ENCODE measurements around the gene SLC25A5. TPM values are rescaled to one million over a fixed set of nuclear protein-coding genes. Genes with fewer than 3 reads are reported as not detected.
"Not testable (repeated sequence)": the region's sequence is repeated elsewhere in the genome, so short reads cannot be mapped to it uniquely, and the experiment has no call there.

SLC25A5 gene
- total RNA-seq (2014; rRNA removed; shearing (Covaris generic)), result 127 and 170 TPM in 2 replicates

DNA sequence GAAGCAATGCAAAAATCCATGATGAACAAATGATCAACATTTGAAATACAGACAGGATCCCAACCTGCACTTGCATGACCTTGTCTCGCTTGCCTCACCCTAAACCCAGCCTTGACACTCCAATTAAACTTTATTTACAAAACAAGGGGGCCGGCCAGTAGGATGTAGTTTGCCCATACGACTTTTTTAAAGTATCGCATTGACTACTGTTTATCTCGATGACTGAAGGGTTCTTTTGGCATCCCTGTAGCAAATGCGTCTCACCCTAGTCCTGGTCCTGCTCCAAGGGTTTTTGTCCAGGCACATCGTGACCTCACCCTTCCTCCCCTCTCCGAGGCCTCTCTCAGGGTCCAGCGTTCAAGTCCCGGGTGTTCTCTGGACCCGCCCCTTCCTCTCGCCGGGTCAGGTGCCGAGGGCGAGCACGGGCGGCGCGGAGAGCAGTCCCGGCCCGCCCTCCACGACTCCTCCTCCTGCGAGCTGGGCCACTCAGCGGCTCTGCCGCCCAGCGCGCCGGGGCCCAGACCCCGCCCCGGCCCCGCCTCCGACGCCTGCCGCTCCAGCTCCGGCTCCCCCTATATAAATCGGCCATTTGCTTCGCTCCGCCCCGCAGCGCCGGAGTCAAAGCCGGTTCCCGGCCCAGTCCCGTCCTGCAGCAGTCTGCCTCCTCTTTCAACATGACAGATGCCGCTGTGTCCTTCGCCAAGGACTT lies at the start of gene SLC25A5:
Gene SLC25A5, plus strand, starts transcription at position 603 of the 709 bp plus-strand sequence. Its CDS starts 72 bp downstream, at position 675.
- in situ Hi-C loops (cut with HindIII; ENCODE audit: low sequenced_read_pairs), result no loop called here
- DNase-seq (ENCODE audit: low spot score), result peak; percentile 86

DNA sequence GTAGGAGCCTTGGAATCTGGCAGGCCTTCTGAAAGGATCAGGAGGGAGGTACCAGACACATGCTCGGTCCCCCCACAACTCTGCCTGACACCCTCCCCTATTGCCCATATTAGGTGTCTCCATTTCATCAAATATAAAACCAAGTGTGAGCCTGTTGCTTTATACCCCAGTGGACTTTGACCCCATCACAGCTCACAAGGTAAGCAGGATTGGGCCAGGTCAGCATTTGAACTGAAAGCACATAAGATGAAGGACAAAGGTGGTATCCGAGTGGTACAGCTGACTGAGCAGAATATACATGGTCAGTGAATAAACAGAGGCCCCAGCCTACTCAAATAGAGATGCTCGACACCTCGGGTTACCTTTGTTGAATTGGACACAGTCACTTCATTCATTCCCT lies 49.1 kb upstream of the SLC25A5 start:
- DNase-seq (ENCODE audit: low spot score), result no peak
- in situ Hi-C loops (cut with HindIII; ENCODE audit: low sequenced_read_pairs), result no loop called here

DNA sequence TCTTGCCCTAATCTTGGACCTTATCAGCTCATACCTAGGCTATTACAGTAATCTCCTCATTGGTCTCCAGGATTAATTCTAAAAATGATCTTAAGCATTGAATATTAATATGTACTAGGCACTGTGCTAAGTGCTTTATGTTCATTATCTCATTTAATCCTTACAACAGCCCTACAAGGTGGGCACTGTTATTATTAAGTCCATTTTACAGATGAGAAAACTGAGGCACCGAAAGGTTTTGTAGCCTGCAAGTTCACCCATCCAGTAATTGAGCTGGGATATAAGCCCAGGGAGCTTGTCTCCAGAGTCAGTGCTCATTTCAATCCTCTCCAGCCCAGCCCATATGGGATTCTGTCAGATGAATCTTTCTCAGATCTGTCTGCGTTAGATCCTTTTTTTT lies 48.3 kb upstream of the SLC25A5 start:
- DNase-seq (ENCODE audit: low spot score), result no peak
- in situ Hi-C loops (cut with HindIII; ENCODE audit: low sequenced_read_pairs), result no loop called here

DNA sequence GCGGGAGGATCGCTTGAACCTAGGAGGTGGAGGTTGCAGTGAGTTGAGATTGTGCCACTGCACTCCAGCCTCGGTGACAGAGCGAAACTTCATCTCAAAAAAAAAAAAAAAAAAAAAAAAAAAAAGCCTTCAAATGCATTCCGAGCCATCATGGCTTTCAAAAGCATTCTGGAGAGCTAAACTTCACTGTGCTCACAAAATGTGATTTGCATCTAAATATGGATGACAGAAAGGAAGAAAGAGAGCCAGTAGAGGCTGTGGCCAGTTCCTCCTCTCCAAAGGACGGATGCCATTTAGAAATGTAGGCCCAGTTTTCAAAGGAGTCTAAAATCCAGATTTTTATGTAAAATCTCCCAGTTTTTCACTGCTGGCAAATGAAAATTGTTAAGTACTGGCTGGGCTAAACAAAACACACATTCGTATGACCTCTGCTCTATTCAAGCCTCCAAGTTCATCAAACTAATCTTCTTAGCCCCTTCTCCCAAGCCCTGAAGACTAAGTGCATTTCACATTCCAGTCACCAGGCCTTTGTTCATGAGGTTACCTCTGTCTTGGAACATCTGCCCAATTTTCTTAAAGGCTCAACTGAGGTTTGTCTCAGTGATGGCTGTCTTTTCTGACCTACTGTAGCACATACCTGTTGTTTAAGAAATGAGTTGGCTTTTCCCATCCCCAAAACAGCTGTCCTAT lies 47.1 kb upstream of the SLC25A5 start:
- in situ Hi-C loops (cut with HindIII; ENCODE audit: low sequenced_read_pairs), result no loop called here
- DNase-seq (ENCODE audit: low spot score), result no peak

DNA sequence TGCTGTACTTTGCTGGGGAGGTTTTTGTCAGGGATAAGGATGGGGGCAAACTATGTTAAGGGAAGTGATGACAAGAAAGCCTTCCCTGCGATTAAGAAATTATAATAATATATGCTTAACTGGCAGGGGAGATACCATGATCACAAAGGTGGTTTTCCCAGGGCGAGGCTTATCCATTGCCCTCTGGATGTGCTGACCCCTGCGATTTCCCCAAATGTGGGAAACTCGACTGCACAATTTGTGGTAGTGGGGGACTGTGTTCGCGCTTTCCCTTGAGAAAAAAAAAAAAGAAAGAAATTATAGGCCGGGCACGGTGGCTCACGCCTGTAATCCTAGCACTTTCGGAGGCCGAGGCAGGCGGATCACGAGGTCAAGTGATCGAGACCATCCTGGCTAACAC lies 44.6 kb upstream of the SLC25A5 start:
- in situ Hi-C loops (cut with HindIII; ENCODE audit: low sequenced_read_pairs), result no loop called here
- no peak for DNase-seq (ENCODE audit: low spot score)

DNA sequence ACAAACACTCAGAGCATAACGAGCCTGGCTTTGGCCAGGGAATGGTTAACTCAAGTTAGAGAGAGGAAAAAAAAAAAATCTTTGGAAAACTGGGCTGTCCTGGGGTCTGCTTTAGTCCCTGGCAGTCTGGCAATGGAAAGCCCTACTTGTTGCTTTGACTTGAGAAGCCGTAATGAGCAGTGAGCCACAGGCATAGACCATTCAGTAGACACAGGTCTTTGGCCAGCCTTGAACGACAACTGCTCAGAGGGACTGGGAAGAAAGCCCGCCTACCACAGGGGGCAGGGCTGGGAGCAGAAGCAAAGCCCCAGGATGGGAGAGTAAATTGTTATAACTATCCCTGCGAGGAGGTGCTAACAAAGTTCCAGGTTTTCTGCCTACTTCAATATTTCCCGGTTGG lies 43.2 kb upstream of the SLC25A5 start:
- DNase-seq (ENCODE audit: low spot score), result no peak
- in situ Hi-C loops (cut with HindIII; ENCODE audit: low sequenced_read_pairs), result no loop called here

DNA sequence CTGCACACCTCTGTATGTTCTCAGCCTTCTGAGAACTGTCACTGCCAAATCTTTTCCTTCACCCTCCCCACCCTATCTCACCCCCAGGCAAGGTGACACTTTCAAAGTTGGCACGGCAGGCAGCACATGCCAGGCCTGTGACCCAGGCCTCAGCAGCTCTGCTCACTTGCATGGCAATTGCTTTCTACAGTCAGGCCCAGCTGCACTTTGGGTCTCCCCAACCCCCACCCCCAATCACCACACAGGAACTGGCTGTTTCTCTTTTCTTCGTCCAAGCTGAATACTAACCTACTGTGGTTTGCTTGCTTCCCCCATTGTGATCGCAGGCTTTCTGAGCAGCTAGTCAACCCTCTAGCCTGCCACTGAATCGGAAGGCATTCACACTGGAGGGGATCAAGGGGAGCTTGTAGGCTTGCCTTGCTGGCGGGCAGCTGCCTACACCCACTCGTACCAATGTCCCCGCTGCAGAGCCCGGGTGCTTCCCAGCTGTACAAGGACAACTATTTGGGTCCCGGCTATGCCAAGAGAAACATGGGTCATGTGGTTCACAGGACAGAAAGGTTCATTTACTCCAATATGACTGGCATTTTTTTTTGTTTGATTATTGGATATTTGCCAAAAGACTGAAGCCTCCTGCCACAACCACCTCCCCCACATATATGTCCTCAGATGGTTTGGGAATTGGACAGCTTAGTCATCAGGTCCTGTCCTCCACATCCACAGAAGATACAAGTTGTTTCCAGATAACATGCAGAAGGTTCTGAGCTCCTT lies 41.0 kb upstream of the SLC25A5 start:
- no peak for DNase-seq (ENCODE audit: low spot score)
- in situ Hi-C loops (cut with HindIII; ENCODE audit: low sequenced_read_pairs), result no loop called here

DNA sequence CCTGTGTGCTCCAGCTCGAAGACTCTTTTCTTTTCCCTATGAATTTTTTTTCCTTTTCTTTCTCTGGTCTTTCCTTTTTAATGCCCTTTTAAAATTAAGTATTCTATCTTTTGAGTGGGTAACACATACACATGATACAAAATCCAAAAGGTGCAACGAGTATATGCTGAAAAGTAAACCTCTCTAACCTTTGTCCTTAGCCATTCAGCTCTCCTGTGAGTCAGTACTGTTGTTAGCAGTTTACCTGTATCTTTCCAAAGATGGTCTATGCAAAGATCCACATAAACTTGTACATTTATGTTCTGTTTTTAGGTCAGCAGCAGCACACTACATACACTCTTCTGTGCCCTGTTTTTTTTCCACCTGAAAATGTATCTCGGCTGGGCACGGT lies 40.5 kb upstream of the SLC25A5 start:
- no peak for DNase-seq (ENCODE audit: low spot score)
- in situ Hi-C loops (cut with HindIII; ENCODE audit: low sequenced_read_pairs), result no loop called here

DNA sequence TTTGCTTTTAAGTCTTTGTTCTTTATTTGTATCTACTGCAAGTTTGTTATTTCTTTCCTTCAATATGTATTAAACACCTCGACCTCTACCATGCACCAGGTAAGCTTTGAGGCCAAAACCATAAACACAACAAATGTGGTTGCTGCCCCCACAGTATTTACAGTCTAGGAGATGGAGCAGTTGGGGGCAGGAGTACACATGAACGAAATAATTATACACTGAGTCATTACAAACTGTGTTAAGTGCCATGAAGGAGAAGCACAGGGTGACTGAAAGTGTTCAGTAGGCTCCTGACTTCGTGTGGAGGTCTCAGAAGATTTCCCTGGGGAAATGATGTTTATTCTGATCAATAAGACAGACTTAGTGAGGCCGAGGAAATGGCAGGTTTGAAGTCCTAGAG lies 38.8 kb upstream of the SLC25A5 start:
- in situ Hi-C loops (cut with HindIII; ENCODE audit: low sequenced_read_pairs), result no loop called here
- no peak for DNase-seq (ENCODE audit: low spot score)

DNA sequence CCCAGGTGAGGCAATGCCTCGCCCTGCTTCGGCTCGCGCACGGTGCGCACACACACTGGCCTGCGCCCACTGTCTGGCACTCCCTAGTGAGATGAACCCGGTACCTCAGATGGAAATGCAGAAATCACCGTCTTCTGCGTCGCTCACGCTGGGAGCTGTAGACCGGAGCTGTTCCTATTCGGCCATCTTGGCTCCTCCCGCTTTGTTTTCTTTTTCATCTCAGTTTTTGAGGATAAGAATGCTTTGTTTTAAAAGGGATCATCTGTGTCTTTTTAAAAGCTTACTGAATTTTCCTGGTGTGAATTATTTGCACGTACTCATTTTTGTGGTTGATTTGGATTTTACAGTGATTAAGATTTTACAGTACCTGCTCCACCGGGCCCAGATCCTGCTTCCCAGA lies 26.9 kb upstream of the SLC25A5 start:
- in situ Hi-C loops (cut with HindIII; ENCODE audit: low sequenced_read_pairs); DNase-seq (ENCODE audit: low spot score): not testable (repeated sequence)

DNA sequence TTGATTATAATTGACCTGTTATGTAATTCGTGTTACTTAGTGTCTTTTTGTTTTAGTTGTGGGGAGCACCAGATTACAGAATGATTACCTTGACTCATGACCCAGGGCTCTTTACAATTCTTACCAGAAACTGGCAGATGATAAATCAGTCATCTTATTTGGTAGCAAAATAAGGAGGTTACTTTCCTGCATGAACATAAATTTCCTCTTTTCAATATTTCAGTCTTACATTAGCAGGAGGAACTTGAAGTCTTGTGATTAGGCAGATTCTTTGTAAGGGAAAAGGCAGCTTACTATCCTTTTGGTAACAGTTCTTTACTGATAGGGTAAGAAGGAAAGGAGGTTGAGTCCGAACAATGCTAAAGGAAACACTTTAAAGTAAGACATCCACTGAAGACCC lies 26.0 kb upstream of the SLC25A5 start:
- DNase-seq (ENCODE audit: low spot score), result no peak
- in situ Hi-C loops (cut with HindIII; ENCODE audit: low sequenced_read_pairs), result no loop called here

DNA sequence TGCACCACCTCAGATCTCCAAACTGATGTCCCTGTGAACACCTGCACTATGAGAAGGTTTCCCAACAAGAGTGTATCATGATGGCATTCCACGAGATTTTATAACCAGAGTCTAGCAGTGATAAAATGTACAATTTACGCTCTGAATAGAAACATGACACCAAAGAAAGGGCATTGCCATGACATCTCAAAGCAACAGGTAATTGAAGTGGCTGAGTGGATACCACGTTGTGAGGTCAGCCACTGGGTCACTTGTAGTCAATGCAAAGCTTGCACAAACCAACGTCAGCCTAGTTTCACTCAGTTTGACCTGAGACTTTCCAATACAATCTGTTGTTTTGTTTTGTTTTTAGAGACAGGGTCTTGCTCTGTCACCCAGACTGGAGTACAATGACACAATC lies 15.0 kb upstream of the SLC25A5 start:
- DNase-seq (ENCODE audit: low spot score), result no peak
- in situ Hi-C loops (cut with HindIII; ENCODE audit: low sequenced_read_pairs), result no loop called here

DNA sequence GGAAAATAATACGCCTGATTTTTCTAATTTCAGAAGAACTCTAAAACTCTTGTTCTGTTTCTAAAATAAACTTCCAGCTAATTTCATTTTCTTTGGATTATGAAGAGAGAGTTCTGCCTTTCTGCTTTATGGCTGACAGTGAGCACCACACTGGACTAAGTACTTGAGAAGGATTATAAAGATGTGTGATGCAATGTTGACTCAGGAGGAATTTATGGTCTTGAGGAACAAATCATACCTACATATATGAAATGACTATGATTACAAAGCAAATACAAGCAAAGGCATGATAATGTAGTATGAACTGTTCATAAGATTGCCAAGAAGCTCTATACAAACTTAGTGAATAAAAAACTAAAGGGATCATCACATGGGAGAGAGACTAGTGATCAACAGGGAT lies 13.0 kb upstream of the SLC25A5 start:
- no peak for DNase-seq (ENCODE audit: low spot score)
- in situ Hi-C loops (cut with HindIII; ENCODE audit: low sequenced_read_pairs), result no loop called here

DNA sequence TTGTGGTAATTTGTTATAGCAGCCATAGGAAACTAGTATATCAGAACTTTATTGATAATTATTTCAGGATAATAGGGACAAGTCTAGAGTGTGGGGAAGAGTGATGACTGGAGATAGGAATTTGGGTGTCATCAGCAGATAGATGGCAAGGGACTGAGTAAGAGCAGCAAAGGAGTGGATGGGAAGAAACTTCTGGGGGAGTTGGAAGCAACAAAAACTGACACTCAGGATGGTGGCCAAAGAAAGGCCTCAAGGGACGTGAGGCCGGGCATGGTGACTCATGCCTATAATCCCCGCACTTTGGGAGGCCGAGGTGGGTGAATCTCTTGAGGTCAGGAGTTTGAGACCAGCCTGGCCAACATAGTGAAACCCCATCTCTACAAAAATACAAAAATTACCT lies 9.1 kb upstream of the SLC25A5 start:
- in situ Hi-C loops (cut with HindIII; ENCODE audit: low sequenced_read_pairs), result no loop called here
- DNase-seq (ENCODE audit: low spot score), result no peak

DNA sequence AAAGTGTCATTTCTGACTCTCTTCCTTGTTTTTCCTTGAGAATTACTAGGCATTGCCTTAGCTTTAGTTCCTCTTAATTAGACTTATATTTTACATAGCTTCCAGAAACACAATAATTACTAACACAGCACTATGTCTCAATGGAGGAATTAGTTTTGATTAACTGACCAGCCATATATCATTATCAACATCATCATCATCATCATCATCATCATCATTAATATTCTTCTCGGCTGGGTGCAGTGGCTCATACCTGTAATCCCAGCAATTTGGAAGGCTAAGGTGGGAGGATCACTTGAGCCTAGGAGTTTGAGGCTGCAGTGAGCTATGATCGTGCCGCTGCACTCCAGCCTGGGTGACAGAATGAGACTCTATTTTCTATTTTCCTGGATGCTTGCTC lies 2.7 kb upstream of the SLC25A5 start:
- in situ Hi-C loops (cut with HindIII; ENCODE audit: low sequenced_read_pairs), result no loop called here
- no peak for DNase-seq (ENCODE audit: low spot score)

DNA sequence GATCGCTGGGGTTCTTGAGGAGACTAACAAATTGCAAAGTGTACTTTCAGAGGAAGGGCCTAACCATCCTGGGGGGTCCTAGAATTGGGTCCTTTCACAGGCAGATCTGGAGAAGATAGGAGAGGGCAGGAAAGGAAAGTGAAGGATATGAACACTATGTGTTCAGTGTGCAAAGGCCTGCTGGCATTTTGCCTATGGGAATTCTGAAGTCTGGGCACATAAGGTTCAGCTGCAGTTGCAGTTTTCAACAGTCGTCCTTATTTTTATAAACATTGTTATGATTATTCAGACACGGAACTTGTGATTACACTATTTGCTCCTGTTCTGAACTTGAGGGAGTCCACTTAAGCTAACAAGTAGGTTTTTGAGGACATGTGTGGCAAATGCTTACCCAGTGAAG lies 1.3 kb upstream of the SLC25A5 start:
- DNase-seq (ENCODE audit: low spot score), result no peak
- in situ Hi-C loops (cut with HindIII; ENCODE audit: low sequenced_read_pairs), result no loop called here

DNA sequence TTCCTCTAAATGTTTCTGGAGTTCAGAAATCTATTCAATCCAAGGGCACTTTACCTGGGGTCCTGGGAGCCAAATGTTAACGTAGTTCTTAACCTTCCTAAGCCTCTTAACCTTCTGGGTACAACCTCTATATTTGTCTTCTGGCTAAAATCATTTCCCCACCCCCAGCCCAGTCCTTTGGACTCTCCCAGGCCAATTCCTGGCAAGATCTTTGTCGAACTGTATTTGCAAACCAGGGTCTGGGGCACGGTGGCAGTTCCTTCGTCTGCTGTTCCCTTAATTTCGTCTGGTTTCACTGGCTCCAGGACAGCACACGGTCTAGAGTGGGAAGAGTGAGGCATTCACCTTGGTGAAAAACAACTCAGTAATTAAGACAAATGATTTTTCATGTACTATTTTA lies 811 bp upstream of the SLC25A5 start:
- DNase-seq (ENCODE audit: low spot score), result no peak
- in situ Hi-C loops (cut with HindIII; ENCODE audit: low sequenced_read_pairs), result no loop called here

DNA sequence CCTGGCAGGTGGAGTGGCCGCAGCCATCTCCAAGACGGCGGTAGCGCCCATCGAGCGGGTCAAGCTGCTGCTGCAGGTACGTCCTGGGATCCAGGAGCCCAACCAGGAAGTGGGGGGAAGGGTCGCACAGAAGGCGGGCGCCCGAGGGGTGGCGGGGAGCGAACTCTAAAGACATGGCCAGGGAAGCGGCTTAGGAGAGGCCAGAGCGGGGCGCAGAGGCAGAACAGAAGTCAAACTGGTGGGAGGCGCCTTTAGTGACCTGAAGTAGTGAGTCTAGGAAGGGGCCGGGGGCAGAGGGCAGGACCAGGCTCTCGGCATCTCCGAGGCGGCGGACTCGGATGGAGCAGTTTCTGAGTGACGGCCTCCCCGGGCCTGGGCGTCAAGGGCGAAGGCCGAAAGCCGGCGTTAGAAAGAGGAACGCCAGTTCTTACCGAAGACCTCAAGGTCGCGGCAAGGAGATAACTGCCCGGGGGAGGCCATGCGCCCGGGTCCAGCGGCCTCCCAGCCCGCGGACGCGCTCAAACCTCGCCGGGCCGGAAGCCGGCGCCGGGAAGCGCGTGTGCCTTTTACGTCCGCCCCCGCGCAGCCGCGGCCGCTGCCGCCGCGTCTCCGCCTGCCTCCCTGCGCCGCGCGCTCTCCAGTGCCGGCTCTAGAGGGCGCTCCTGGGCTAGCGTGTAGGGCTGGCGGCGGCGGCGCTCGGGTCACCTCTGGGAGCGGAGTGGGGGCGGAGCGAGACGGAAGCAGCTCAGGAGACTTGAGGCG lies 488 bp downstream of the SLC25A5 start:
- in situ Hi-C loops (cut with HindIII; ENCODE audit: low sequenced_read_pairs), result no loop called here
- DNase-seq (ENCODE audit: low spot score), result peak; percentile 80

DNA sequence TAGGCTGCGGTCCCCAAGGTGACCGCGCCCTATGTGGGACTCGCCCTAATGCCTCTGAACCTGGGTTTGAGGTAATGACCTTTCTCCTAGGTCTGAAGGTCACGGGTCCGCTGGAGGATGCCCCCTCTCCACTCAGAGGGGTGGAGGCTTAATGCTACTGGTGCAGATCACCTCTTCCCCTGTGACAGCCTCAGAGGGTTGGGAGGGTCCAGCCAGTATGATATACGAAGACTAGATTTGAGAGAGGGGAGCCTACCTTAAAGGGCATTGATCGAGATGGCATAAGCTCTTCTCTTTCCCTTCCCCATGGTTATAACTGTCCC lies 1.0 kb downstream of the SLC25A5 start:
- DNase-seq (ENCODE audit: low spot score), result no peak
- in situ Hi-C loops (cut with HindIII; ENCODE audit: low sequenced_read_pairs), result no loop called here
